ENCODE measurements around the gene FAM118B. TPM values are rescaled to one million over a fixed set of nuclear protein-coding genes. Genes with fewer than 3 reads are reported as not detected.

Gene FAM118B
- total and polyA plus RNA-seq, 2 of the 8 experiments (the other 6 are each of a cell fraction or from before 2014, with no cell fraction given): 25.3 to 48.3 TPM

GRCh38 chr11:126310200-126310991 is 98.8 kb downstream of the FAM118B start:
- FAIRE-seq (no peak), DNase-seq (ENCODE audit: low read depth in 1 of 2, low spot score in 2 of 2) (peak; percentile 47 to 82)
- no peak overlapping the region for H4K8ac ChIP-seq (ENCODE audit: extremely low read depth, insufficient read depth, low read length)
- ChIA-PET CTCF (ENCODE audit: partially characterized antibody) (interaction anchor here (0.6 to 4.8 kb wide), 52 partner anchors 9 to 328 kb away, joined by 3 to 31 read pairs (median 4); partner anchors contain the start of gene ST3GAL4), POLR2A (ENCODE audit: partially characterized antibody) (interaction anchor here (0.8 to 1.4 kb wide), 5 partner anchors 16 to 105 kb away, joined by 3 to 5 read pairs (median 3); no protein-coding TSS in a partner anchor)
- H2AFZ ChIP-seq (ENCODE audit: low read length): no peak overlapping the region
- no peak overlapping the region for H2BK5ac ChIP-seq (ENCODE audit: low read depth, low read length)
- H3K14ac ChIP-seq (ENCODE audit: insufficient read length): no peak overlapping the region
- no peak overlapping the region for H2BK15ac ChIP-seq (ENCODE audit: low read length)
- H2AK5ac ChIP-seq (ENCODE audit: low read depth, low read length): no peak overlapping the region
- H3K4me3 ChIP-seq (ENCODE audit: extremely low read depth in 1 of 4, insufficient read depth in 2 of 4, low read depth in 3 of 4, low read length in 4 of 4): no peak overlapping the region
- peaks cover 0 to 4% (median 2%) of the 10 kb centered on the region in 4 experiments; a peak in 2 of 8 replicates for H3K36me3 ChIP-seq (ENCODE audit: control insufficient read depth in 2 of 4, insufficient read depth in 4 of 4, low read length in 3 of 4)
- H3K79me1 ChIP-seq (ENCODE audit: low read depth, low read length): peaks cover 2% of the 10 kb centered on the region; the same call in 1 of the 2 replicates
- no peak overlapping the region for H3K9ac ChIP-seq (replicated peaks in 1 of 4; ENCODE audit: extremely low read depth in 1 of 4, low read depth in 3 of 4, low read length in 3 of 4)
- no peak overlapping the region for H3K27ac ChIP-seq (ENCODE audit: low read depth, low read length)
- no peak overlapping the region for H3K23ac ChIP-seq (ENCODE audit: insufficient read length)
- no peak overlapping the region for H2BK20ac ChIP-seq (ENCODE audit: low read length)
- H3K56ac ChIP-seq (replicated peaks; ENCODE audit: insufficient read length, low read depth, low read length): no peak overlapping the region
- no peak overlapping the region for H4K91ac ChIP-seq (replicated peaks; ENCODE audit: insufficient read length, low read length)
- WGBS, 2 experiments (ENCODE audit: extremely low coverage in 1 of 2, insufficient coverage in 1 of 2, insufficient read length in 1 of 2, insufficient replicate concordance in 2 of 2, low coverage in 1 of 2, low lambda C conversion rate in 2 of 2, missing lambda C conversion rate in 1 of 2): 80% methylated on average over 12 of the region's 12 CpGs; no CpG with 5 or more reads in 1 of the 2 experiments
- no peak overlapping the region for H3K4ac ChIP-seq (replicated peaks; ENCODE audit: insufficient read length, low read depth, low read length)
- no peaks in the 10 kb centered on the region for H3K9me3 ChIP-seq (ENCODE audit: insufficient read depth in 2 of 2, low read depth in 1 of 2, low read length in 1 of 2)
- no peaks in the 10 kb centered on the region for H3K27me3 ChIP-seq (replicated peaks in 1 of 4; ENCODE audit: control insufficient read depth in 3 of 4, extremely low read depth in 1 of 4, insufficient read depth in 3 of 4, low read length in 3 of 4)
- no peaks in the 10 kb centered on the region for H3K79me2 ChIP-seq (ENCODE audit: control insufficient read depth in 1 of 2, insufficient read depth in 2 of 2, low read length in 2 of 2)
- no peaks in the 10 kb centered on the region for H3K4me1 ChIP-seq (replicated peaks in 1 of 4; ENCODE audit: control insufficient read depth in 3 of 4, insufficient read depth in 4 of 4, low read length in 3 of 4)
- peaks cover 0 to 1% of the 10 kb centered on the region in 2 experiments for H4K20me1 ChIP-seq (replicated peaks in 1 of 2; ENCODE audit: control insufficient read depth in 1 of 2, insufficient read depth in 2 of 2, low read length in 2 of 2)
- no peak overlapping the region for H2BK12ac ChIP-seq (ENCODE audit: low read depth, low read length)
- no peak overlapping the region for H4K5ac ChIP-seq (ENCODE audit: insufficient read length, low read depth, low read length)
- no peak overlapping the region for H2BK120ac ChIP-seq (replicated peaks; ENCODE audit: low read depth, low read length)
- no peak overlapping the region for H3K18ac ChIP-seq (ENCODE audit: extremely low read depth, low read length)
- no peak overlapping the region for H3K4me2 ChIP-seq (ENCODE audit: insufficient read depth in 1 of 2, low read depth in 2 of 2, low read length in 2 of 2)
- no peaks in the 10 kb centered on the region for H3K23me2 ChIP-seq (ENCODE audit: low read depth, low read length)
- TF ChIP-seq GTF2F1 (IDR thresholded peaks at IDR 0.05; ENCODE audit: borderline replicate concordance, low read depth, low read length) (no peak), YY1 (IDR thresholded peaks at IDR 0.05; ENCODE audit: low read depth, low read length) (no peak), SUZ12 (IDR thresholded peaks at IDR 0.05; ENCODE audit: low read length) (no peak), JUN (IDR thresholded peaks at IDR 0.05; ENCODE audit: low read depth, low read length) (no peak), NRF1 (IDR thresholded peaks at IDR 0.05; ENCODE audit: low read depth, low read length) (no peak), HDAC6 (IDR thresholded peaks at IDR 0.05; ENCODE audit: low read depth, low read length) (no peak), NANOG (IDR thresholded peaks at IDR 0.05; ENCODE audit: insufficient read depth, low read depth, low read length, poor library complexity, severe bottlenecking) (peak; percentile 24), EP300 (IDR thresholded peaks at IDR 0.05; ENCODE audit: borderline replicate concordance in 1 of 2, low read depth in 2 of 2, low read length in 2 of 2) (no peak), HDAC2 (IDR thresholded peaks at IDR 0.05; ENCODE audit: borderline replicate concordance in 1 of 2, low read depth in 2 of 2, low read length in 2 of 2) (peak in 1 of 2 experiments; percentile 45; a peak in 1 of 4 replicates), TAF1 (IDR thresholded peaks at IDR 0.05; ENCODE audit: low read depth, low read length) (no peak), RFX5 (IDR thresholded peaks at IDR 0.05; ENCODE audit: borderline replicate concordance, low read depth, low read length) (no peak)
